Measurements from ENCODE around the gene SRGAP3.

- TF ChIP-seq POLR2AphosphoS5 (IDR thresholded peaks at IDR 0.05) (no peak), POLR2A (IDR thresholded peaks at IDR 0.05) (no peak), CTCF (IDR thresholded peaks at IDR 0.05) (no peak)
Observed at GRCh38 chr3:8942746-8943488, 306.5 kb downstream of the SRGAP3 start.
